Fibroblast of the aortic adventitia (primary cell): ENCODE data around the gene OSER1. TPM values are rescaled to one million over a fixed set of nuclear protein-coding genes. Genes with fewer than 3 reads are reported as not detected.
A peak's percentile ranks its signal among the peaks of the same experiment; 100 is the strongest.

ENCODE experiments used
- DNase-seq: peaks from one replicate; pipeline ENCODE4 v3.0.0-alpha.2; 2010; ENCODE audit warnings: low read depth
- H3K4me3 ChIP-seq: 2 replicates; pipeline ENCODE4 v1.5.1; 2011; ENCODE audit warnings: low read depth, mild to moderate bottlenecking, control low read depth, low read length, moderate library complexity
- CTCF ChIP-seq: IDR thresholded peaks from 2 replicates; pipeline ENCODE4 v1.5.1; 2011; ENCODE audit warnings: mild to moderate bottlenecking, low read length, control low read depth, inconsistent platforms; ENCODE audit not compliant: insufficient read depth
- total RNA-seq: library from RNA; depleted of rRNA; stranded (reverse); fragments of >200 nt; gene quantifications from 2 replicates; pipeline ENCODE4 v1.2.3, GENCODE V29; 2012; ENCODE audit warnings: low replicate concordance

Gene OSER1
- total RNA-seq, 1 donor: 45.1 TPM

GRCh38 chr20:44180814-44181213 lies 29.8 kb downstream of the OSER1 start:
- peak; percentile 61 for DNase-seq
- no peak for TF ChIP-seq CTCF
- H3K4me3 ChIP-seq: peak overlapping the region; percentile 1

- no peak for TF ChIP-seq CTCF
- H3K4me3 ChIP-seq: no peak overlapping the region
- DNase-seq: no peak
Observed at GRCh38 chr20:44176833-44177534, 33.6 kb downstream of the OSER1 start.

- TF ChIP-seq CTCF: no peak
- H3K4me3 ChIP-seq: no peak overlapping the region
- DNase-seq: no peak
Observed at GRCh38 chr20:44174996-44175765, 35.4 kb downstream of the OSER1 start.

GRCh38 chr20:44173846-44174245 lies 36.7 kb downstream of the OSER1 start:
- no peak for DNase-seq
- no peak for TF ChIP-seq CTCF
- H3K4me3 ChIP-seq: no peak overlapping the region

GRCh38 chr20:44173116-44173515 lies 37.5 kb downstream of the OSER1 start:
- no peak for TF ChIP-seq CTCF
- H3K4me3 ChIP-seq: no peak overlapping the region
- DNase-seq: no peak

- no peak for DNase-seq
- no peak for TF ChIP-seq CTCF
Observed at GRCh38 chr20:44172572-44172950, 38.0 kb downstream of the OSER1 start.

More at GRCh38 chr20:44172572-44172950, 38.0 kb downstream of the OSER1 start:
- H3K4me3 ChIP-seq: no peak overlapping the region
